ENCODE results near the gene RXFP2.

RXFP2 gene

DNA sequence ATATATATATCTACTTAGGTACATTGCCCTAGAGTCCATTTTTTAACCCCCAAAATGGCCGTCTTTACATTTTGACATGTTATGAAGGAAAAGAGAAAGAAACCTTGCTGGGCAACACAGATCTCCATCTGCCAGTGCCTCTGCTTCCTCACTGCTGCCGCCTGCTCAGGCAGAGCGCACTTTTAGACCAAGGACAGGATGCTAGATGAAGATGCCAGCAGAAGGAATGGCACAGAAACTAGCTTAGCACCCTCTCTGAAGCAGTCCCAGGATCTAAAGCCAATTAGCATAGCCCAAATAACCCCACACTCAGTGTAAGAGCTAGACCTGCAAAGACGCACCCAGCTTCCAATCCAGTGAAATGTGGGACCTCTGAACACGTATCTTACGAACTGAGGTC, 111.9 kb downstream of the RXFP2 start:
- H3K27ac ChIP-seq (replicated peaks) = no peak overlapping the region
- DNase-seq (ENCODE audit: low read depth in 1 of 2, low spot score in 1 of 2) = no peak
- peaks cover 18% of the 10 kb centered on the region for H3K27me3 ChIP-seq (ENCODE audit: insufficient read depth, poor library complexity, severe bottlenecking)
- no peak for TF ChIP-seq SPI1 (IDR thresholded peaks at IDR 0.05; ENCODE audit: borderline replicate concordance, low read depth)
- no peak for TF ChIP-seq REST (IDR thresholded peaks at IDR 0.05; ENCODE audit: insufficient replicate concordance, low read depth)
- no peak for TF ChIP-seq CTCF (IDR thresholded peaks at IDR 0.05; ENCODE audit: insufficient read depth, low read length)
- no peak for TF ChIP-seq POLR2AphosphoS5 (IDR thresholded peaks at IDR 0.05; ENCODE audit: low read depth)
- TF ChIP-seq GABPA (IDR thresholded peaks at IDR 0.05; ENCODE audit: low read depth) = no peak
- no peak overlapping the region for H3K4me3 ChIP-seq (replicated peaks; ENCODE audit: insufficient read depth, low read length)
